Measurements from ENCODE around the gene TRIM7. TPM values are rescaled to one million over a fixed set of nuclear protein-coding genes. Genes with fewer than 3 reads are reported as not detected.

The TRIM7 gene
- total RNA-seq, 1 experiment from 2014 or later, result 25.8 TPM

- Histone ChIP-seq H3K4me3 (ENCODE audit: low read depth in 2 of 2, low read length in 2 of 2) (no peak overlapping the region), H3K27ac (ENCODE audit: low read length) (no peak overlapping the region), H3K27me3 (ENCODE audit: control insufficient read depth, insufficient read depth, low read length) (no peaks in the 10 kb centered on the region), H3K4me1 (ENCODE audit: control insufficient read depth, insufficient read depth, low read length) (peaks cover 3% of the 10 kb centered on the region; the same call in 1 of the 2 replicates), H3K36me3 (ENCODE audit: control insufficient read depth, insufficient read depth, low read length) (peaks cover 3% of the 10 kb centered on the region), H3K9me3 (ENCODE audit: control insufficient read depth, insufficient read depth, low read depth, low read length) (no peaks in the 10 kb centered on the region)
- ChIA-PET CTCF (interaction anchor here (0.6 kb wide), 1 partner anchor 46 kb away, joined by 3 read pairs; no protein-coding TSS in a partner anchor), POLR2A (no interaction called here)
- ATAC-seq (no peak), DNase-seq (ENCODE audit: low read depth, low spot score) (no peak)
- TF ChIP-seq TCF7L2 (IDR thresholded peaks at IDR 0.05; ENCODE audit: low read depth, low read length), result no peak
- no peak for TF ChIP-seq SIN3A (IDR thresholded peaks at IDR 0.05; ENCODE audit: borderline replicate concordance, insufficient read depth, low read depth, low read length)
- TF ChIP-seq, protein P1, sequence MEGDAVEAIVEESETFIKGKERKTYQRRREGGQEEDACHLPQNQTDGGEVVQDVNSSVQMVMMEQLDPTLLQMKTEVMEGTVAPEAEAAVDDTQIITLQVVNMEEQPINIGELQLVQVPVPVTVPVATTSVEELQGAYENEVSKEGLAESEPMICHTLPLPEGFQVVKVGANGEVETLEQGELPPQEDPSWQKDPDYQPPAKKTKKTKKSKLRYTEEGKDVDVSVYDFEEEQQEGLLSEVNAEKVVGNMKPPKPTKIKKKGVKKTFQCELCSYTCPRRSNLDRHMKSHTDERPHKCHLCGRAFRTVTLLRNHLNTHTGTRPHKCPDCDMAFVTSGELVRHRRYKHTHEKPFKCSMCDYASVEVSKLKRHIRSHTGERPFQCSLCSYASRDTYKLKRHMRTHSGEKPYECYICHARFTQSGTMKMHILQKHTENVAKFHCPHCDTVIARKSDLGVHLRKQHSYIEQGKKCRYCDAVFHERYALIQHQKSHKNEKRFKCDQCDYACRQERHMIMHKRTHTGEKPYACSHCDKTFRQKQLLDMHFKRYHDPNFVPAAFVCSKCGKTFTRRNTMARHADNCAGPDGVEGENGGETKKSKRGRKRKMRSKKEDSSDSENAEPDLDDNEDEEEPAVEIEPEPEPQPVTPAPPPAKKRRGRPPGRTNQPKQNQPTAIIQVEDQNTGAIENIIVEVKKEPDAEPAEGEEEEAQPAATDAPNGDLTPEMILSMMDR (IDR thresholded peaks at IDR 0.05), result no peak
- no peak for TF ChIP-seq POLR2AphosphoS5 (IDR thresholded peaks at IDR 0.05; ENCODE audit: low read depth, low read length)
- no peak for TF ChIP-seq REST (IDR thresholded peaks at IDR 0.05; ENCODE audit: insufficient read depth in 1 of 2, low read depth in 2 of 2, low read length in 1 of 2)
- no TSS peak for BruUV-seq (replicated peaks)
- intact Hi-C loops (cut with micrococcal nuclease; ENCODE audit: unreplicated experiment) (no loop called here), in situ Hi-C loops (cut with HindIII; ENCODE audit: low pct_unique_long_range_greater_than_20kb, low sequenced_read_pairs) (no loop called here)
Measured at GRCh38 chr5:181231432-181231831, 26.4 kb upstream of the TRIM7 start.

- CTCF ChIA-PET, result no interaction called here
- Histone ChIP-seq H3K27me3 (ENCODE audit: control insufficient read depth, insufficient read depth, low read length) (no peaks in the 10 kb centered on the region), H3K27ac (ENCODE audit: low read length) (no peak overlapping the region), H3K4me3 (ENCODE audit: low read depth in 2 of 2, low read length in 2 of 2) (no peak overlapping the region), H3K9me3 (ENCODE audit: control insufficient read depth, insufficient read depth, low read depth, low read length) (no peaks in the 10 kb centered on the region), H3K36me3 (ENCODE audit: control insufficient read depth, insufficient read depth, low read length) (no peaks in the 10 kb centered on the region), H3K4me1 (ENCODE audit: control insufficient read depth, insufficient read depth, low read length) (peaks cover 4% of the 10 kb centered on the region; the same call in 1 of the 2 replicates)
- POLR2A ChIA-PET, result no interaction called here
- ATAC-seq (no peak), DNase-seq (ENCODE audit: low read depth, low spot score) (no peak)
- BruUV-seq (replicated peaks), result no TSS peak
- in situ Hi-C loops (cut with HindIII; ENCODE audit: low pct_unique_long_range_greater_than_20kb, low sequenced_read_pairs), result no loop called here
- TF ChIP-seq, protein P1 (IDR thresholded peaks at IDR 0.05), result no peak
- TF ChIP-seq TCF7L2 (IDR thresholded peaks at IDR 0.05; ENCODE audit: low read depth, low read length) (no peak), POLR2AphosphoS5 (IDR thresholded peaks at IDR 0.05; ENCODE audit: low read depth, low read length) (no peak), SIN3A (IDR thresholded peaks at IDR 0.05; ENCODE audit: borderline replicate concordance, insufficient read depth, low read depth, low read length) (no peak)
- intact Hi-C loops (cut with micrococcal nuclease; ENCODE audit: unreplicated experiment), result no loop called here
Measured at GRCh38 chr5:181230551-181230950, 25.6 kb upstream of the TRIM7 start.
